Thyroid gland (tissue), 4 donors: ENCODE results near the gene TTC9B.
"Not testable (repeated sequence)": the region's sequence is repeated elsewhere in the genome, so short reads cannot be mapped to it uniquely, and the experiment has no call there.

Source experiments
- POLR2A ChIP-seq, 2 donors: fragments of 450-650 bp; IDR thresholded peaks; one replicate each; pipeline ENCODE4 v1.6.1; 2017; ENCODE audit warnings: antibody characterized with exemption in 2 of 2, mild to moderate bottlenecking in 2 of 2, moderate library complexity in 1 of 2
- TF ChIP-seq, protein P1 (sequence below), 6 experiments: fragments of 200-600 bp in 3 of 6; fragments of 450-650 bp in 3 of 6; sonication (generic) in 3 of 6; IDR thresholded peaks; one replicate each; pipeline ENCODE4 v1.5.1; 2016 to 2019; ENCODE audit warnings: antibody characterized with exemption in 6 of 6, mild to moderate bottlenecking in 2 of 6, inconsistent platforms in 1 of 6, moderate library complexity in 1 of 6

DNA sequence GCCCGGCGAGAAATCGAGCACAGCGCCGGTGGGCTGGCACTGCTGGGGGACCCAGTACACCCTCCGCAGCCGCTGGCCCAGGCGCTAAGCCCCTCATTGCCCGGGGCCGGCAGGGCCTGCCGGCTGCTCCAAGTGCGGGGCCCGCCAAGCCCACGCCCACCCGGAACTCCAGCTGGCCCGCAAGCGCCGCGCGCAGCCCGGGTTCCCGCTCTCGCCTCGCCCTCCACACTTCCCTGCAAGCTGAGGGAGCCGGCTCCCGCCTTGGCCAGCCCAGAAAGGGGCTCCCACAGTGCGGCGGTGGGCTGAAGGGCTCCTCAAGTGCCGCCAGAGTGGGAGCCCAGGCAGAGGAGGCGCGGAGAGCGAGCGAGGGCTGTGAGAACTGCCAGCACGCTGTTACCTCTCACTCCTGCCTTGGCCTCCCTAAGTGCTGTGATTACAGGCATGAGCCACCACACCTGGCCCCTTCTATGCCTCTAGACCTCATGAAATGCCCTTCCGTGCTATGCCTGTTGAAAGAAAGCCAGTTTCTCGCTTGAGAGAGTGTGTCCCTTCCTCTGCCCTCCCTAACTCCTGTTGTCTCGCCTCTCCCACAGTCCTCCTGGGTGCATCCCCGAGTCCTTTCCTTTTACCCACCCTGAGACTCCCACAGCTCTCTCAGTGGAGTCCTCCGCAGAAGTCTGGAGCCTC, 47.7 kb downstream of the TTC9B start:
- TF ChIP-seq, protein P1, sequence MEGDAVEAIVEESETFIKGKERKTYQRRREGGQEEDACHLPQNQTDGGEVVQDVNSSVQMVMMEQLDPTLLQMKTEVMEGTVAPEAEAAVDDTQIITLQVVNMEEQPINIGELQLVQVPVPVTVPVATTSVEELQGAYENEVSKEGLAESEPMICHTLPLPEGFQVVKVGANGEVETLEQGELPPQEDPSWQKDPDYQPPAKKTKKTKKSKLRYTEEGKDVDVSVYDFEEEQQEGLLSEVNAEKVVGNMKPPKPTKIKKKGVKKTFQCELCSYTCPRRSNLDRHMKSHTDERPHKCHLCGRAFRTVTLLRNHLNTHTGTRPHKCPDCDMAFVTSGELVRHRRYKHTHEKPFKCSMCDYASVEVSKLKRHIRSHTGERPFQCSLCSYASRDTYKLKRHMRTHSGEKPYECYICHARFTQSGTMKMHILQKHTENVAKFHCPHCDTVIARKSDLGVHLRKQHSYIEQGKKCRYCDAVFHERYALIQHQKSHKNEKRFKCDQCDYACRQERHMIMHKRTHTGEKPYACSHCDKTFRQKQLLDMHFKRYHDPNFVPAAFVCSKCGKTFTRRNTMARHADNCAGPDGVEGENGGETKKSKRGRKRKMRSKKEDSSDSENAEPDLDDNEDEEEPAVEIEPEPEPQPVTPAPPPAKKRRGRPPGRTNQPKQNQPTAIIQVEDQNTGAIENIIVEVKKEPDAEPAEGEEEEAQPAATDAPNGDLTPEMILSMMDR (IDR thresholded peaks at IDR 0.05), result not testable (repeated sequence)
- not testable (repeated sequence) for TF ChIP-seq POLR2A (IDR thresholded peaks at IDR 0.05)
